Brain pericyte (primary cell): ENCODE data around the gene SDHC.
A peak's percentile ranks its signal among the peaks of the same experiment; 100 is the strongest.

ENCODE experiments used
- DNase-seq: peaks from one replicate; pipeline ENCODE4 v3.0.0-alpha.2; 2012; ENCODE audit warnings: low read depth, low spot score

The SDHC gene

GRCh38 chr1:161314201-161314981 is at the start of gene SDHC:
TSS of gene SDHC (plus strand) at chr1:161314381. CDS start at chr1:161314406, 25 bp downstream.
- peak; percentile 73 for DNase-seq

GRCh38 chr1:161265305-161265704 is 48.9 kb upstream of the SDHC start:
- no peak for DNase-seq

GRCh38 chr1:161266202-161266601 is 48.0 kb upstream of the SDHC start:
- DNase-seq: no peak

- no peak for DNase-seq
Observed at GRCh38 chr1:161266836-161267235, 47.3 kb upstream of the SDHC start.

- no peak for DNase-seq
Observed at GRCh38 chr1:161267321-161267720, 46.9 kb upstream of the SDHC start.

GRCh38 chr1:161273402-161273801 is 40.8 kb upstream of the SDHC start:
- no peak for DNase-seq

GRCh38 chr1:161274874-161275273 is 39.3 kb upstream of the SDHC start:
- no peak for DNase-seq

- DNase-seq: no peak
Observed at GRCh38 chr1:161282991-161283390, 31.2 kb upstream of the SDHC start.

- DNase-seq: no peak
Observed at GRCh38 chr1:161285113-161285512, 29.1 kb upstream of the SDHC start.

- DNase-seq: no peak
Observed at GRCh38 chr1:161285521-161285920, 28.7 kb upstream of the SDHC start.

- no peak for DNase-seq
Observed at GRCh38 chr1:161287482-161288054, 26.6 kb upstream of the SDHC start.

- DNase-seq: no peak
Observed at GRCh38 chr1:161290779-161291178, 23.4 kb upstream of the SDHC start.

- no peak for DNase-seq
Observed at GRCh38 chr1:161297415-161297814, 16.8 kb upstream of the SDHC start.

GRCh38 chr1:161298116-161298515 is 16.1 kb upstream of the SDHC start:
- DNase-seq: no peak

- no peak for DNase-seq
Observed at GRCh38 chr1:161299347-161299746, 14.8 kb upstream of the SDHC start.

- no peak for DNase-seq
Observed at GRCh38 chr1:161300478-161300877, 13.7 kb upstream of the SDHC start.

- DNase-seq: no peak
Observed at GRCh38 chr1:161304927-161305866, 9.0 kb upstream of the SDHC start.

- no peak for DNase-seq
Observed at GRCh38 chr1:161305867-161306519, 8.2 kb upstream of the SDHC start.

GRCh38 chr1:161307230-161307768 is 6.9 kb upstream of the SDHC start:
- peak; percentile 78 for DNase-seq

- peak; percentile 47 for DNase-seq
Observed at GRCh38 chr1:161307892-161308638, 6.1 kb upstream of the SDHC start.

GRCh38 chr1:161309868-161310267 is 4.3 kb upstream of the SDHC start, which contains the start of gene MPZ:
TSS of gene MPZ (minus strand) at chr1:161309968. CDS start at chr1:161309905, 63 bp downstream.
- DNase-seq: no peak
